ENCODE results near the gene TNS2.

TNS2 gene

DNA sequence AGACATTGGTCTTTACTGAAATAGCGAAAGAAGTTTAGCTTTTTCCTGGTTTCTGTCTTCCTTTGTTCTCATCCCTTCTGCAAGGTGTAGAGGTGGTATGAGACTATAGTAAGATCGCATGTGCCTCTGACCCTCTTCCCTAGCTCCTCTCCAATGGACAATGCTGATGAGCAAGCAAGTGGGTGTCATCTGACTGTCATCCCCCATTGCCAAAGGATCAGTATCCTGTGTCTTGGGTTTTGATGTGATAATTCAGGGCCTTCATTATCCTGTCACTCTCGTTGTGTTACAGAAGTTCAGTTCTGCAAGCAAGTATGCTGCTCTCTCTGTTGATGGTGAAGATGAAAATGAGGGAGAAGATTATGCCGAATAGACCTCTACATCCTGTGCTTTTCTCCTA, 10.0 kb upstream of the TNS2 start:
- CTCF ChIA-PET: interaction anchor here (0.7 kb wide), 1 partner anchor 9 kb away, joined by 3 read pairs; no protein-coding TSS in a partner anchor
- POLR2A ChIA-PET (ENCODE audit: low non-redundant PET): no interaction called here
- H3K27ac ChIP-seq: no peak overlapping the region
- TF ChIP-seq CTCF (conservative IDR thresholded peaks at IDR 0.05; ENCODE audit: low read depth): no peak
- DNase-seq (ENCODE audit: low spot score): no peak

DNA sequence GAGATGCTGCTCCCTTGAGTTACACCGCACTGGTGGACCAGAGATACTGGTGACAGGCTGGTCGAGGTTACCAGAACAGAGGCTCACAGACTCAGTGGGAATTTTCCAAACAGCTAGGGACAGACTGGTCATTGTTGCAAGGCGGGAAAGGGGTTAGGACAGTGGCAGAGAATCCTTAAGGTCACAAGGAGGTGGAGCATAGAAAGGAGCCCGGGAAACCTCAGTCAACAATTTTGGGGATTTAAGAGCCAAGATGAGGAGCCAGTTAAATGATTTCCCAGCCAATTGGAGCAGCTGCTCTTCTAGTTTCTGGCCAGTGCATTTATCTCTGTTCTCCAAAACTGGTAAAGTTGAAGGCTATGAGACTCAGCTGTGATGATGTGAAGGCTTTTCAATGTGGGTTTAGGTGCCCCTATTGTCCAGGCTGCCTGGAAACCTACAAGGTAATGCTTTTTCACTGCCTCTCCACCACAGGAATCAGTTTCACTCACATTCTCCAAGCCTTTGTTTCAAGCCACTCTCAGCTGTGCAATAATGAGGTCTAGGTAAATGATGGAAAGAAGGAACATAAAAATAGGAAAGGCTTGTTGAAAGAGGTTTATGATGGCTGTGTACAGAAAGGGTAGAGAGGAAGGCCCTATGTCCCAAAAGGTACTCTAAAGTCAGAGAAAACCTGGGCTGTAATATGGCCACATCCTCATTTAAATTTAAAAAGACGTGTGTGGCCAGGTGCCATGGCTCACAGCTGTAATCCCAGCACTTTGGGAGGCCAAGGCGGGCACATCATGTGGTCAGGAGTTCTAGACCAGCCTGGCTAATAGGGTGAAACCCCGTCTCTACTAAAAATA, 7.0 kb upstream of the TNS2 start:
- DNase-seq (ENCODE audit: low spot score): no peak
- H3K27ac ChIP-seq: peak overlapping the region; percentile 99
- ChIA-PET POLR2A (ENCODE audit: low non-redundant PET) (no interaction called here), CTCF (interaction anchor here (0.6 kb wide), 2 partner anchors 182 to 466 kb away, joined by 4 read pairs; no protein-coding TSS in a partner anchor)
- no peak for TF ChIP-seq CTCF (conservative IDR thresholded peaks at IDR 0.05; ENCODE audit: low read depth)

GRCh38 chr12:53044052-53044581, 5.7 kb upstream of the TNS2 start:
- peak overlapping the region; percentile 99 for H3K27ac ChIP-seq
- ChIA-PET POLR2A (ENCODE audit: low non-redundant PET) (no interaction called here), CTCF (interaction anchor here (1.6 kb wide), 1 partner anchor 18 kb away, joined by 5 read pairs; no protein-coding TSS in a partner anchor)
- DNase-seq (ENCODE audit: low spot score): no peak
- TF ChIP-seq CTCF (conservative IDR thresholded peaks at IDR 0.05; ENCODE audit: low read depth): no peak

GRCh38 chr12:53044896-53045695, 4.8 kb upstream of the TNS2 start:
- TF ChIP-seq CTCF (conservative IDR thresholded peaks at IDR 0.05; ENCODE audit: low read depth): no peak
- peak overlapping the region; percentile 99 for H3K27ac ChIP-seq
- ChIA-PET CTCF (interaction anchor here (1.6 kb wide), 1 partner anchor 19 kb away, joined by 5 read pairs; no protein-coding TSS in a partner anchor), POLR2A (ENCODE audit: low non-redundant PET) (no interaction called here)
- DNase-seq (ENCODE audit: low spot score): no peak

- DNase-seq (ENCODE audit: low spot score): no peak
- TF ChIP-seq CTCF (conservative IDR thresholded peaks at IDR 0.05; ENCODE audit: low read depth): no peak
- H3K27ac ChIP-seq: peak overlapping the region; percentile 99
These were observed 4.2 kb upstream of the TNS2 start for GRCh38 chr12:53045696-53046045.

GRCh38 chr12:53046655-53047220, 3.1 kb upstream of the TNS2 start:
- POLR2A ChIA-PET (ENCODE audit: low non-redundant PET): interaction anchor here (0.6 kb wide), 1 partner anchor 466 kb away, joined by 3 read pairs; no protein-coding TSS in a partner anchor

More at GRCh38 chr12:53045696-53046045, 4.2 kb upstream of the TNS2 start:
- POLR2A ChIA-PET (ENCODE audit: low non-redundant PET): no interaction called here
- CTCF ChIA-PET: interaction anchor here (1.2 kb wide), 1 partner anchor 54 kb away, joined by 3 read pairs; no protein-coding TSS in a partner anchor

More at GRCh38 chr12:53046655-53047220, 3.1 kb upstream of the TNS2 start:
- CTCF ChIA-PET: interaction anchor here (1.0 to 1.6 kb wide), 5 partner anchors 8 to 526 kb away, joined by 3 to 8 read pairs (median 4); no protein-coding TSS in a partner anchor
- peak; percentile 66 for DNase-seq (ENCODE audit: low spot score)
- TF ChIP-seq CTCF (conservative IDR thresholded peaks at IDR 0.05; ENCODE audit: low read depth): no peak
- H3K27ac ChIP-seq: peak overlapping the region; percentile 99

Data from RWPE1 (cell line).